PFSK-1 (cell line): Measurements from ENCODE around the gene SLC22A9.

Experiments used
- POLR2AphosphoS5 ChIP-seq: IDR thresholded peaks from 2 replicates; pipeline ENCODE4 v1.6.1; 2012; ENCODE audit warnings: low read depth, mild to moderate bottlenecking, control low read depth, low read length, moderate library complexity
- SIN3A ChIP-seq: IDR thresholded peaks from 2 replicates; pipeline ENCODE4 v1.6.1; 2012; ENCODE audit warnings: mild to moderate bottlenecking, low read length, moderate library complexity, borderline replicate concordance; ENCODE audit not compliant: insufficient read depth
- TAF1 ChIP-seq: IDR thresholded peaks from 2 replicates; pipeline ENCODE4 v1.6.1; 2012; ENCODE audit warnings: low read length, control low read depth, borderline replicate concordance; ENCODE audit not compliant: insufficient read depth
- TF ChIP-seq, protein P1 (sequence below), 2 experiments: IDR thresholded peaks; 2 replicates each; pipeline versions ENCODE4 v1.6.1 to v1.8.0; 2011 to 2012; ENCODE audit warnings: low read depth in 2 of 2, low read length in 2 of 2, control low read depth in 1 of 2, inconsistent platforms in 1 of 2, mild to moderate bottlenecking in 1 of 2, moderate library complexity in 1 of 2; ENCODE audit not compliant: insufficient read depth in 1 of 2

- TF ChIP-seq, protein P1, sequence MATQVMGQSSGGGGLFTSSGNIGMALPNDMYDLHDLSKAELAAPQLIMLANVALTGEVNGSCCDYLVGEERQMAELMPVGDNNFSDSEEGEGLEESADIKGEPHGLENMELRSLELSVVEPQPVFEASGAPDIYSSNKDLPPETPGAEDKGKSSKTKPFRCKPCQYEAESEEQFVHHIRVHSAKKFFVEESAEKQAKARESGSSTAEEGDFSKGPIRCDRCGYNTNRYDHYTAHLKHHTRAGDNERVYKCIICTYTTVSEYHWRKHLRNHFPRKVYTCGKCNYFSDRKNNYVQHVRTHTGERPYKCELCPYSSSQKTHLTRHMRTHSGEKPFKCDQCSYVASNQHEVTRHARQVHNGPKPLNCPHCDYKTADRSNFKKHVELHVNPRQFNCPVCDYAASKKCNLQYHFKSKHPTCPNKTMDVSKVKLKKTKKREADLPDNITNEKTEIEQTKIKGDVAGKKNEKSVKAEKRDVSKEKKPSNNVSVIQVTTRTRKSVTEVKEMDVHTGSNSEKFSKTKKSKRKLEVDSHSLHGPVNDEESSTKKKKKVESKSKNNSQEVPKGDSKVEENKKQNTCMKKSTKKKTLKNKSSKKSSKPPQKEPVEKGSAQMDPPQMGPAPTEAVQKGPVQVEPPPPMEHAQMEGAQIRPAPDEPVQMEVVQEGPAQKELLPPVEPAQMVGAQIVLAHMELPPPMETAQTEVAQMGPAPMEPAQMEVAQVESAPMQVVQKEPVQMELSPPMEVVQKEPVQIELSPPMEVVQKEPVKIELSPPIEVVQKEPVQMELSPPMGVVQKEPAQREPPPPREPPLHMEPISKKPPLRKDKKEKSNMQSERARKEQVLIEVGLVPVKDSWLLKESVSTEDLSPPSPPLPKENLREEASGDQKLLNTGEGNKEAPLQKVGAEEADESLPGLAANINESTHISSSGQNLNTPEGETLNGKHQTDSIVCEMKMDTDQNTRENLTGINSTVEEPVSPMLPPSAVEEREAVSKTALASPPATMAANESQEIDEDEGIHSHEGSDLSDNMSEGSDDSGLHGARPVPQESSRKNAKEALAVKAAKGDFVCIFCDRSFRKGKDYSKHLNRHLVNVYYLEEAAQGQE (IDR thresholded peaks at IDR 0.05; ENCODE audit: insufficient read depth in 1 of 2, low read depth in 2 of 2, low read length in 2 of 2) = no peak
- no peak for TF ChIP-seq POLR2AphosphoS5
- no peak for TF ChIP-seq SIN3A
- TF ChIP-seq TAF1 = no peak
Observed at GRCh38 chr11:63427971-63428508, 58.5 kb downstream of the SLC22A9 start.
